Choroid plexus epithelial cell (primary cell): Measurements from ENCODE around the gene IFNLR1.

ENCODE experiments used
- DNase-seq: peaks from one replicate; pipeline ENCODE4 v3.0.0-alpha.2; 2010; ENCODE audit warnings: low read depth
- H3K4me3 ChIP-seq: 2 replicates; pipeline ENCODE4 v1.5.1; 2011; ENCODE audit warnings: low read depth, mild to moderate bottlenecking, control low read depth, low read length, moderate library complexity
- TF ChIP-seq, protein P1 (sequence below): conservative IDR thresholded peaks from 2 replicates; pipeline ENCODE4 v1.5.1; 2011; ENCODE audit warnings: low read depth, mild to moderate bottlenecking, control low read depth, inconsistent platforms, low read length, moderate library complexity

The IFNLR1 gene

DNA sequence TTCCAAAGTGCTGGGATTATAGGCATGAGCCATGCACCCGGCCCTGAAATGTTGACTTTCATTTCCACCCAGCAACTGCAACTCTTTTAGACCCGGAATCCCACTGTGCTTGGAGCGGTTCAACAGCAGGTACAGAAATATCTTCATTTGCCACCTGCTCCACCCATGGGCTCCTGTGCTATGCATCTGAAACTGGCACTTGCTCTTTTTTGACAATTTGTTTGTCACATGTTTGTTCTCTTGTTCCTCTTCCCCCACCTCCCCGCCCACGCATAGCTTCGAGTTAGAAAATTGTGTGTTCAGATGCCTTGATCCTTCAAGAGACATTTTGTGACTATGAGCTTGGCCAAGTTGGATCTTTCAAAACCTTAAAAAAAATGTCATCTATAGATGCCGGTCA, 2.4 kb upstream of the IFNLR1 start:
- TF ChIP-seq, protein P1, sequence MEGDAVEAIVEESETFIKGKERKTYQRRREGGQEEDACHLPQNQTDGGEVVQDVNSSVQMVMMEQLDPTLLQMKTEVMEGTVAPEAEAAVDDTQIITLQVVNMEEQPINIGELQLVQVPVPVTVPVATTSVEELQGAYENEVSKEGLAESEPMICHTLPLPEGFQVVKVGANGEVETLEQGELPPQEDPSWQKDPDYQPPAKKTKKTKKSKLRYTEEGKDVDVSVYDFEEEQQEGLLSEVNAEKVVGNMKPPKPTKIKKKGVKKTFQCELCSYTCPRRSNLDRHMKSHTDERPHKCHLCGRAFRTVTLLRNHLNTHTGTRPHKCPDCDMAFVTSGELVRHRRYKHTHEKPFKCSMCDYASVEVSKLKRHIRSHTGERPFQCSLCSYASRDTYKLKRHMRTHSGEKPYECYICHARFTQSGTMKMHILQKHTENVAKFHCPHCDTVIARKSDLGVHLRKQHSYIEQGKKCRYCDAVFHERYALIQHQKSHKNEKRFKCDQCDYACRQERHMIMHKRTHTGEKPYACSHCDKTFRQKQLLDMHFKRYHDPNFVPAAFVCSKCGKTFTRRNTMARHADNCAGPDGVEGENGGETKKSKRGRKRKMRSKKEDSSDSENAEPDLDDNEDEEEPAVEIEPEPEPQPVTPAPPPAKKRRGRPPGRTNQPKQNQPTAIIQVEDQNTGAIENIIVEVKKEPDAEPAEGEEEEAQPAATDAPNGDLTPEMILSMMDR = no peak
- no peak overlapping the region for H3K4me3 ChIP-seq
- no peak for DNase-seq

DNA sequence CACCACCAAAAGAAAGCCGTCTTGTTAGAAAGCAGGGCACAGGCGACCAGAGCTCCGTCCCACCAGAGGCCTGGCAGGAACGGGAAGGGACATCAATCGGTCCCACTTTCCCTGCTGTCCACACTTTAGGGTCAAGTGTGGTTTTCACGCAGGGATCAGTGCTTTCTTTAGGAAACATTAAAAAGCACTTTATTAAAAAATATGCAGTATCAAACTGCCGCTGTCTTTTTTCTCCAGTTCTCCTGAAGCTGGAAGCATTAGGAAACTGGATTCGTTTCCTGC, 437 bp downstream of the IFNLR1 start:
- peak overlapping the region; percentile 47 for H3K4me3 ChIP-seq
- TF ChIP-seq, protein P1 = no peak
- DNase-seq = no peak

DNA sequence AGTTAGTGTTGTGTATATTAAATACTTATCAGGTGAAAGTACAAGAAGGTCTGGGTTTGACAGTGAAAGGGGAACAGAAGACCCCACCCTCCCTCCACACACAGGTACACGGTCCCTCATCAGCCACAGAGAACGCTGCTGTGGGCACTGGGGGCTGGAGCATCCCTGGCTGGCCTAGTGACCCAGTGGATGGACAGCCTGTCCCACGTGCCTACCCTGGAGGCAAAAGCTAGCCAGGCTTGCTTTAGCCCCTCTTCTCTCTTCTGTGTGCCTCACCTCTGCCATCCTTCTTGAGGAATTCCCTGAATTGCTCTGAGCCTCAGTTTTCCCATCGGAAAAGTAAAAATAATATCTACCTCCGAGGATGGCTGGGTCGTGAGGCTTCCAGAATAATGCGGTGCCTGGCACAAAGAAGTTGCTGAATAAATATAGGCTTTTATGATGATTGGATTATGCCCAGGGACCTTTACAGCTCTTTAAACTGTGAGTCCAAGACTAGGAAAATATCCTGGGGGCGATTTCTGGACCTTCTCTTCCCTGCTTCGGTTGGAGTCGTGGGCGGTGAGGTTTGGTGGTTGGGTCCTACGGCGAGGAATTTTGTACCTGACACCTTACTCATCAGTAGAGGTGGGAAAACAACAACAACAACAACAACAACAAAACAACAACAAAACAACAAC, 918 bp downstream of the IFNLR1 start:
- H3K4me3 ChIP-seq = no peak overlapping the region
- TF ChIP-seq, protein P1 = no peak

DNA sequence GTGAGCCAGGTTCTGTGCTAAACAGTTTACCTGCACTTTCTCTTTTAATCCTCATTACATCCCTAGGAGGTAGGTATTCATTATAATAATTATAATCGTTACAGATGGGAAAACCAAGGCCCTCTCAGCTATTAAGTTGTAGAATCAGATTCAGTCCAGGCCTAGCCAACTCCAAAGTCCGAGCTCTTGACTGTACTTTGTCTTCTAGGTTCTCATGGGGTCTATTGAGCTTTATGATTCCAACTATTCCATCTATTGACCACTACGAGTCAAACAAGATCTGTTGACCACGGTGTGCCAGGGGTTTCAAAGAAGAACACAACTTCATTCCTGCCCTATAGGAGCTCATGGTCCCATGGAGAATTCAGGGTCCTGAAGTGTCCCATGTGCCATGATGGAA, 2.0 kb downstream of the IFNLR1 start:
- TF ChIP-seq, protein P1 = no peak
- DNase-seq = no peak
- H3K4me3 ChIP-seq = no peak overlapping the region

More for the DNA sequence above, 918 bp downstream of the IFNLR1 start:
- no peak for DNase-seq

DNA sequence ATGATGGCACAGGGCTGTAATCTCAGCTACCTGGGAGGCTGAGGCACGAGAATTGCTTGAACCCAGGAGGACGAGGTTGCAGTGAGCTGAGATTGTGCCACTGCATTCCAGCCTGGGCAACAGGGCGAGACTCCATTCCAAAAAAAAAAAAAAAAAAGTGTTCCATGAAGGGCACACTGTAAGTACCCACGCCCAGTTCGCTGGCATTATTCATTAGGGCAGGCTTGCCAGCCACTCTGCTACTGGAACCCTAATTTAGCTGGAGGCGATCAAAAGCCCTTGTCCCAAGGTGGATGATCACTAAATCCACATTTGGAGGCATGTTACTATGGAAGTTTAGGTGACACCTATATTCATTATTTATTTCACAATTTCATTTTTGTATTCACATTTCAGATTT, 5.0 kb downstream of the IFNLR1 start:
- no peak for DNase-seq
- H3K4me3 ChIP-seq = no peak overlapping the region
- TF ChIP-seq, protein P1 = no peak

DNA sequence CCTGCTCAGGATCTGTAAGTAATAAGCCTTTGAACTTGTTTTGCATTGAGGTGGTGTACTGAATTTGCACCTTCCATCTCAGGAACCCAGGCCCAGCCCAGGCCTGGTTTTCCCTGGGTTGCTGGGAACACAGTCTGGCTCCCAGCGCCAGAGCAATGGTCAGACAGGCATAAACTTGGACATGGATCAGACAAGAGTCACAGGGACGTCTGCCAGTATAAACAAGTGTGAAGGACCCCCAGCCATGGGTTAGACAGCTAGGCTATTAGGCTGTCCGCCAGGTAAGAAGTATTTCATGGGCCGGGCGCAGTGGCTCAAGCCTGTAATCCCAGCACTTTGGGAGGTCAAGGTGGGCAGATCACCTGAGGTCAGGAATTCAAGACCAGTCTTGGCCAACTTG, 5.5 kb downstream of the IFNLR1 start:
- TF ChIP-seq, protein P1 = no peak
- no peak overlapping the region for H3K4me3 ChIP-seq
- no peak for DNase-seq

DNA sequence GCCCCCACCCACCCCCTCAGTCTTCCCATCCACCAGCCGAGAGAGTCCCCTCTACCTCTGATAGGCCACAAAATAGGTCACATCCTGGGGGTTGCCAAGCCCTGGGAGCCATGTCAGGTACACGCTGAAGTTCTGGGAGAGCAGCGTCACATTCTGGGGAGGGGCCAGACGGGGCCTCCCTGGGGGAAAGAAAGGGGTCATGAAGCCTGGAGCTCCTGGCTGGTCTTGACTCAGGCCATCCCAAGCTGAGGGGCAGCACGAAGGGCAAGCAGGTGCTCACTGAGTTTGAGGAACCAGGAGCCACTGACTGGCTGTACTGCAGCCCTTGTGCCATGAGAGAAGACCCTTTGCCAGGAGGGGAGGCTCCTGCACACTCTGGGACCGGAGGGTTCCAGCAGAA, 6.4 kb downstream of the IFNLR1 start:
- TF ChIP-seq, protein P1 = no peak
- H3K4me3 ChIP-seq = no peak overlapping the region
- no peak for DNase-seq
